Mesodermal cell (in vitro differentiated cells): ENCODE measurements around the gene ITPRID1.

ENCODE experiments used
- H3K27ac ChIP-seq: 2 replicates; pipeline ENCODE4 v1.7.0; 2013; ENCODE audit warnings: mild to moderate bottlenecking, low read depth, low read length, moderate library complexity; ENCODE audit not compliant: severe bottlenecking
- H3K36me3 ChIP-seq: 2 replicates; pipeline ENCODE4 v1.7.1; 2013; ENCODE audit warnings: mild to moderate bottlenecking, low read length, moderate library complexity; ENCODE audit not compliant: control insufficient read depth, insufficient read depth
- H3K4me1 ChIP-seq: one replicate; pipeline ENCODE4 v1.7.1; 2013; ENCODE audit warnings: mild to moderate bottlenecking, low read length; ENCODE audit not compliant: insufficient read depth, control insufficient read depth, poor library complexity, severe bottlenecking
- H3K4me3 ChIP-seq: 2 replicates; pipeline ENCODE4 v1.7.0; 2013; ENCODE audit warnings: low read length, control low read depth, mild to moderate bottlenecking; ENCODE audit not compliant: insufficient read depth, poor library complexity, severe bottlenecking; ENCODE audit errors: extremely low read depth
- H3K9me3 ChIP-seq: 2 replicates; pipeline ENCODE4 v1.7.1; 2013; ENCODE audit warnings: mild to moderate bottlenecking, low read length, moderate library complexity; ENCODE audit not compliant: control insufficient read depth
- WGBS, 2 experiments: methylation state at CpG; one replicate each; pipeline ENCODE4 v1.1.5; 2013; ENCODE audit warnings: missing lambda C conversion rate in 2 of 2; ENCODE audit not compliant: insufficient coverage in 2 of 2; 5-methylcytosine and 5-hydroxymethylcytosine counted together

The ITPRID1 gene

DNA sequence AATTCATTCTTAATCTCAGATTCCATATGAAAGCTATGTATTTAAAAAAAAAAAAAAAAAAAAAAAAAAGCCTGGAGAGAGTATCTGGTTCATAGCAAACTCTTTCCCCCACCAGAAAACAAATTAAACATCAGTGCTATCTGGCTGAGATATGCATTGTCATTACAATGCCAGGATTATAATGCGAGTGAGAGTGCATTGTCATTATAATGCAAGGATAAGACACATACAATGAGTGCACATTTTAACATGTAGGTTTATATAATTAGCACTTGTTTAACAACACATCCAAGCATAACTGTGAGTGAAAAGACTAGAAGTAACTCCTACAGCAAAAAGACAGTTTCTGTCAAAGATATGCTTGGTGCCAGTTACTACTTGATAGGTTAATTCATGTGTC lies 48.1 kb downstream of the ITPRID1 start:
- Histone ChIP-seq H3K27ac (no peak overlapping the region), H3K4me3 (no peak overlapping the region), H3K4me1 (no peaks in the 10 kb centered on the region), H3K36me3 (no peaks in the 10 kb centered on the region), H3K9me3 (no peaks in the 10 kb centered on the region)
- no CpG with 5 or more reads among the region's 1 CpG for WGBS, 2 experiments

DNA sequence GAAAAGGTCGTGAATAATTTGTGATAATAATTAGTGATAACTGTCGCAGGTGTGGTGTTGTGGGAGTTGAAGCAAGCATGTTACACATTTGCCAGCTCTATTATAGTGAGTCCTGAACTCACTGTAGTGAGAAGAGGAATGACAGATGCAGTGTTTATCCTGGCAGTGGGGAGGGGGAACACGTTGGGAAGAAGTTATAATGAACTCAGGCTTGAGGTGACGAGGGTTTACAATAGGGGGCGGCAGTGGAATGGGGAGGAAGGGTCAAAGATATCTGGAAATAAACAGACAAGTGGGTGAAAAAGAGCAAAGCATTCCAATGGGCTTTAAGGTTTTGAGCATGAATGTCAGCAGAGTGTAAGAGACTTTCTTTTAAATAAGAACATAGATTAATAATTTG lies 49.6 kb downstream of the ITPRID1 start:
- WGBS, 2 experiments, result 81% methylated on average over 5 of the region's 5 CpGs

DNA sequence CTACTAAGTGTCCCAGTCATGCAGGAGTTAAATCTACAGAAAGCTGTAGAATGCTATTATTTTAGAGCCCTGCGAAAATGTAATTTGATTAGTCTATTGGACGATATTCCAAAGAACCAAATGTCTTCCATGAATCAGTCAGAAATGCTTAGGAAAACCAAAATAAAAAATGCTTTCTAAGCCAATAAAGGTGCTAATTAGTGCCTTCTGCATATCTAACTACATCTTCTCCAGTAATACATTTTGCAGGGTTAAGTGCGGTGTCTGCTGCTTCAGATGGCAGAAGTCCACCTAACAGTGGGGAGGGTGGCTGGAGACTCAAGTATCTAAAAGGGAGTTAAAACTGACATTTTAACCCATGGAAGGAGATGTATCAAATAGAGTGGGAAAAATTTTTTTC lies 50.1 kb downstream of the ITPRID1 start:
- Histone ChIP-seq H3K9me3 (no peaks in the 10 kb centered on the region), H3K27ac (no peak overlapping the region), H3K36me3 (no peaks in the 10 kb centered on the region), H3K4me3 (no peak overlapping the region), H3K4me1 (no peaks in the 10 kb centered on the region)
- WGBS, 2 experiments, result 92% methylated on average over 2 of the region's 3 CpGs; no CpG with 5 or more reads in 1 of the 2 experiments

More for the DNA sequence above, 49.6 kb downstream of the ITPRID1 start:
- H3K27ac ChIP-seq, result no peak overlapping the region
- H3K36me3 ChIP-seq, result no peaks in the 10 kb centered on the region
- no peaks in the 10 kb centered on the region for H3K4me1 ChIP-seq
- no peaks in the 10 kb centered on the region for H3K9me3 ChIP-seq
- H3K4me3 ChIP-seq, result no peak overlapping the region

DNA sequence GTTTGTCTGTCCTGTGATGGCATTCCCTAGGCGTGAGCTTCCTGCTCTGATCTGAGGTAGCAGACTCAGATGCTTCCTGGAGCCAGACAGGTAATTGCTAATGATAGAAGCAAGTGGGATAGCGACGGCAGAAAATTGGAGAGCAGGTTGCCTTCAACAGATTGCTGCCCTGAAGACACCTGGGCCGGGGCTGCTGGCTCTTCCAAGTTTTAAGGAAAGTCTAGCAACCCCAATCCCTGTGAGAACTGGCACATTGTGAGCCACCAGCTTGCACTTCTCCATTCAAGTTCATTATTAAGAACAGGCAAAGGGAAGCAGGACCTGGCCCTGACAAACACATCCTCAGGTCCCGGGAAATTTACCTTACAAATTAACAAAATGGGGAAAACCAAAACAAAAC lies 50.8 kb downstream of the ITPRID1 start:
- Histone ChIP-seq H3K4me1 (no peaks in the 10 kb centered on the region), H3K27ac (no peak overlapping the region), H3K9me3 (no peaks in the 10 kb centered on the region), H3K4me3 (no peak overlapping the region), H3K36me3 (no peaks in the 10 kb centered on the region)
- WGBS, 2 experiments, result 77 to 78% methylated on average over 4 to 5 of the region's 5 CpGs

DNA sequence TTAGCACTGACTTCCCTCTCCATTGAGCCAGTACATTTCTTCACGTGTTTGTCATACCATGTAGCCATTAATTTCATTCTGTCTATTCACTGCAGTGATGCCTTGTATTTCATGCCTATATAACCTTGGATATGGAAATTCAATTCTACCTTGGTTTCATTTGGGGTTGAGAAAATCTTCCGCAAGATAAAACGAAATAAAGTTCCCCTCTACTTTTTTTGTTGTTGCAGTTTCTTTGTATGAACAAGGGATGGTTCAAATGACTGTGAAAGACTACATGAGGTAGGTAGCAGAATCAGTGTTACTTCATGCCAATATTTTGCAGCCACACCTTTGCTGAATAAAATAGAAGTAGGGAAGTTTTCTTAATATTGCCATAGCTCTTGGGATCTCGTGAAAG lies 55.6 kb downstream of the ITPRID1 start:
- no peaks in the 10 kb centered on the region for H3K36me3 ChIP-seq
- 80 to 100% methylated on average over 1 to 2 of the region's 4 CpGs for WGBS, 2 experiments
- no peaks in the 10 kb centered on the region for H3K4me1 ChIP-seq
- H3K9me3 ChIP-seq, result no peaks in the 10 kb centered on the region
- no peak overlapping the region for H3K4me3 ChIP-seq
- no peak overlapping the region for H3K27ac ChIP-seq

DNA sequence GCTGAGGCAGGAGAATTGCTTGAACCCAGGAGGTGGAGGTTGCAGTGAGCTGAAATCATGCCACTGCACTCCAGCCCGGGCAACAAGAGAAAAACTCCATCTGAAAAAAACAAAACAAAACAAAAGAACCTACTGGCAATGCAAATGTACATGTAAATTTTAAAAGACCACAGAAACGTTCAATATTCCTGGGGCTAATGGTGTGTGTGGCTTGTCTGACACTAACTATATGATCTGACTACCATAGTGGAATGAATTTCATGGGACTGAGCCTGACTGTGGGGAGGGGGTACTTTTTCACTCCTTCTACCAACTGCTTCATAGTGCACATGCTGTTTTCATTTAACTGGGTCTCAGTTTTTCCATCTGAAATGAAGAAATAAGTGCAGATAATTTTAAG lies 69.6 kb downstream of the ITPRID1 start:
- Histone ChIP-seq H3K4me1 (no peaks in the 10 kb centered on the region), H3K9me3 (no peaks in the 10 kb centered on the region)
- no CpG with 5 or more reads among the region's 2 CpGs for WGBS, 2 experiments

DNA sequence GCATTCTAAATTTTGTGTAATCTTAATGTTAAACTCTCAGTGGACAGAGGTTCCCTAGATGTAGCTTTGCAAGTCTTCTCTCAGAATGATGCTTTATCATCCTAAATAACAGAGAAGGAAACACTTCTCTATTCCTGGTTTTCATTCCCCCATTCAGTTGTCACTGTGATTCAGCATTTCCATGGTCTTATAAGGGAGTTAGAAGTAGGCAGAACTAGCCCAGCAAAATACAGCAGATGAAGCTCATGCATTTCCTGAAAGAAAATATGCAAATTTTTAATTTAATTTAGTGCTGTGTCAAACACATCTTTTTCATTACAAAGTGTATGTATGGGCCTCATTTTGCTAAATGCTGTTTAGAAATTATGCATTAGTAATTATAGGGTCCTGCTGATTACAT lies 70.1 kb downstream of the ITPRID1 start:
- H3K36me3 ChIP-seq, result no peaks in the 10 kb centered on the region
- H3K4me1 ChIP-seq, result no peaks in the 10 kb centered on the region
- no peak overlapping the region for H3K4me3 ChIP-seq
- no peaks in the 10 kb centered on the region for H3K9me3 ChIP-seq
- no peak overlapping the region for H3K27ac ChIP-seq

More for the DNA sequence above, 69.6 kb downstream of the ITPRID1 start:
- Histone ChIP-seq H3K4me3 (no peak overlapping the region), H3K27ac (no peak overlapping the region), H3K36me3 (no peaks in the 10 kb centered on the region)

DNA sequence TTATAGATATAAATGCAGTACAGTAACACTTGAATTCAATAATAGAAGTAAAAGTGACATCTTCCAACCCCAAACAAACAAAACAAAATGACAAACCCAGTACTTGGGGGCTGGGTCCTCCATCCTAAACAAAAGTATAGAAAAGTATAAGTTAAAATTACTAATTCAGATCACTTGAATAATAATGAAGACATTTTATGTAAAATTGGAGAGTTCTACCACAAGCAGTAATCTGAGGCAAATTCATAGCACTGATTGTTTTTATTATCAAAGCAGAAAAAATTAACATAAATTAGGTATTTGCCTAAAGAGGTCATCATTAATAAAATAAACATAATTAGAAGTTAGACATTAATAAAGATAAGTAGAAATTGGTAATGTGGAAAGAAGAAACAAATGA lies 81.5 kb downstream of the ITPRID1 start:
- Histone ChIP-seq H3K27ac (no peak overlapping the region), H3K36me3 (no peaks in the 10 kb centered on the region), H3K9me3 (no peaks in the 10 kb centered on the region), H3K4me3 (no peak overlapping the region), H3K4me1 (no peaks in the 10 kb centered on the region)

DNA sequence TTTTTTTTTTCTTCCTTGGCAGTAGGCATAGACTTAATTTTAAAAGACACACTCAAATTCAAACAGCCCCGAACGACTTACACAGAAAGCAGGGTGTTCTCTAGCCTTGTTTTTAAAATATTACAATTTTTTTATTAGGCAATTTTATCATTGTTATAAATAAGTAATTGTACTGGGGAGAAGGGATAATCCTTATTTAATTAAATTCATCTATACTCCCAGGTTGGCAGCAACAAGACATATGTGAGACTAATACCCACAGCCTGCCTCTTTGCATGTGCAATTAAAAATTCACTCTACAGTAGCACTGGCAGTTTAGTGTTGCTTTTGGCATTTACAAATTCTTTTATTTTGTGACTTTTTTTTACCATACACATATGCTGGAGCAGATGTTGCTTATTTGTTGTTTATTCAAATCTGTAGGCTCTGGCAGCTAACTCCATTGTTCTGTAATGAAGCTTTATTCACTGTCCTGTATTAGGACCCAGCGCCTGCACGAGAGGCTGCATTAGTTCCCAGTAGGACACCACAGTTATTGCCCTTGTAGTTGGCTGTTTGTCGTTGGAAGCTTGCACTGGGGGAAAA lies 88.2 kb downstream of the ITPRID1 start:
- no peak overlapping the region for H3K4me3 ChIP-seq
- no peaks in the 10 kb centered on the region for H3K9me3 ChIP-seq
- no peaks in the 10 kb centered on the region for H3K36me3 ChIP-seq
- WGBS, 2 experiments, result 72 to 83% methylated on average over 2 to 3 of the region's 5 CpGs
- H3K4me1 ChIP-seq, result no peaks in the 10 kb centered on the region
- H3K27ac ChIP-seq, result no peak overlapping the region

DNA sequence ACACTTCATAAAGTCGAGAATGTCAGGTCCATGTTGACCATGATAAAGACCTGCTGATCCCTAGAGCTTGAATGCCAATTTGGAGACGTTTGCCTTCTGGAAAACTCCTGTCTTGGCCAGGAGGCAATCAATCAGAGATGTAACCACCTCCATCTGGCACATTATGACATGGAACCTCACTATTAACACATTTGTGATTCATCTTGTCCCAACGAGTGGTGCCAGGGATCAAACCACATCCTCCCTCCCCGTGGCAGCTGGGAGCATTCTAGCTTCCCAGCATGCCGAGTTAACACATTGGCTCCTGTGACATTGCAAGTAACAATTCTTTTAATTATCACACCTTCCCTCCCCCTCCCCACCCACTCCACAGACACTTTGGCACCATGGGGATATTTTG lies 89.2 kb downstream of the ITPRID1 start:
- no peaks in the 10 kb centered on the region for H3K36me3 ChIP-seq
- no peaks in the 10 kb centered on the region for H3K4me1 ChIP-seq
- H3K27ac ChIP-seq, result no peak overlapping the region
- WGBS, 2 experiments, result 89 to 91% methylated on average over 5 of the region's 5 CpGs
- no peaks in the 10 kb centered on the region for H3K9me3 ChIP-seq
- no peak overlapping the region for H3K4me3 ChIP-seq

DNA sequence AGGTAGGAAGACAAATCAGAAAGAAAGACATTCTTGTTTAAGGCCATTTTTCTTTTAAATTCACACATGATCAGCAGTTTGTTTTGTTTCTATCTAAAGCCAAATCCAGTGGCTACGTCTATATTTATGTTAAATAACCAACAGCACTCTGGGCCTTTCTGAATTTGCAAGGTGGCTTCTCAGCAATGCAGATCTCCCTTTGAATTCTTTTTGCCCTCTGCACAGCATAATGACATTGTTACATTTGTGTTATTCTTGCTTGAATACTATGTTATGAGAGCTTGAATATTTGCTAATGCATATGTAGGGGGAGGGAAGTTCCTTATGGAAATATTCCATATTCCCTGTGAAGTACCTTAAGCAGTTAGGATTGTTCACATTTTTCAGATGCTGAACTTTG lies 99.7 kb downstream of the ITPRID1 start:
- Histone ChIP-seq H3K36me3 (no peaks in the 10 kb centered on the region), H3K9me3 (no peaks in the 10 kb centered on the region), H3K27ac (no peak overlapping the region), H3K4me3 (no peak overlapping the region), H3K4me1 (no peaks in the 10 kb centered on the region)
- 78% methylated on average over 1 of the region's 1 CpG; no CpG with 5 or more reads in 1 of the 2 experiments for WGBS, 2 experiments
